HG03520 (cell line): Measurements from ENCODE around the gene ZNF521.

Experiments
- ATAC-seq: cut with Tn5 transposase; IDR thresholded peaks from one replicate; pipeline ENCODE4 v1.9.1; 2021; ENCODE audit warnings: mild to moderate bottlenecking, moderate library complexity; ENCODE audit not compliant: unreplicated experiment

The ZNF521 gene

GRCh38 chr18:25133879-25134278 lies 218.1 kb downstream of the ZNF521 start:
- no peak for ATAC-seq

DNA sequence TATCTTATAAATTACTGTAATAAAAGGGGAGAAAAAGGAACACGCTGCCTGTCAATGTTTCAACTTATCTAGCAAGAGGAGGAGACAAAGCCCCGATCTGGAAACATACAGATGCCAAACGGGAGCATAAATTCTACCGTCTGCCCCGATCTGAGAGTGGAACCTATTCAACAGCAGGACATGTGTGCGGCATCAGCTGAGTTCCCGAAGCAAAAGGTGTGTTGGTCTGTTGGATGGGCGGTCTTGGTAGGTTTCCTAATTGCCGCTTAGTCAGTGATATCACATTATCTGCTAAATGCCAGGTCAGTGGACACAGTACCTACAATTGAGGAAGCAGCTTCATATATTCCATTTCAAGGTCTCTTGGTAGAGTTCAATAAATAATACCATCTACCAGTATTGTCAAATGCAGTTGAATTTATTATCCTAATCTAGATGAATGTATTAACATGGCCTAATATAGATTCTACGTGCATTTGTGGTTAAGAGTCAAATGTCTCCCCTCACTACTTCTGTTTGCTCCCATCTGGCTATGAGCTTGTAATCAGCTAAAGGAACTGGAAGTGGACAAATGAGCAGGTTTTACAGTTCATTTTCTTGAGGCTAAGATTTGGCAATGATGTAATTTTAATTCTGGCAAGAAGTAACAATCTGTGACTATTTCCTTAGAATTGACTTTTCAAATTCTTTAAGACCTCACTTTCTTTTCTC lies 219.0 kb downstream of the ZNF521 start:
- ATAC-seq = no peak

DNA sequence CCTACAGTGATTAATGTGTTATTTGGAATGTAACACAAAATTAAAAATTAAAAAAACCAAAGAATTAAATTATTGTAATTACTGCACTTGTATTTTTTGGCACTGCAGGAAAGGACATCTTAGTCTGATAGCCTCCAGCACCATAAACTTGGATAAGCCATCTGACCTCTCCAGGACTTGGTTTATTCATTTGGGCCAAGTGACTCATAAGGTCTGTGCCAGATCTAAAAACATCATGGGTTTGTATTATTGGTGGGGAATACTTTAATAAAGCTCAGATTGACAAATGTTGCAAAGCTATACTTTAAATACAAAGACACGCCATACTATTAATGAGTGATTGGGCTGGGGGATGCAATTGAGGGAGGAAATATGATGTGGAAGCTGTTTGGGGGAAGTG lies 225.2 kb downstream of the ZNF521 start:
- no peak for ATAC-seq

- ATAC-seq = no peak
Measured at GRCh38 chr18:25125680-25126079, 226.3 kb downstream of the ZNF521 start.

DNA sequence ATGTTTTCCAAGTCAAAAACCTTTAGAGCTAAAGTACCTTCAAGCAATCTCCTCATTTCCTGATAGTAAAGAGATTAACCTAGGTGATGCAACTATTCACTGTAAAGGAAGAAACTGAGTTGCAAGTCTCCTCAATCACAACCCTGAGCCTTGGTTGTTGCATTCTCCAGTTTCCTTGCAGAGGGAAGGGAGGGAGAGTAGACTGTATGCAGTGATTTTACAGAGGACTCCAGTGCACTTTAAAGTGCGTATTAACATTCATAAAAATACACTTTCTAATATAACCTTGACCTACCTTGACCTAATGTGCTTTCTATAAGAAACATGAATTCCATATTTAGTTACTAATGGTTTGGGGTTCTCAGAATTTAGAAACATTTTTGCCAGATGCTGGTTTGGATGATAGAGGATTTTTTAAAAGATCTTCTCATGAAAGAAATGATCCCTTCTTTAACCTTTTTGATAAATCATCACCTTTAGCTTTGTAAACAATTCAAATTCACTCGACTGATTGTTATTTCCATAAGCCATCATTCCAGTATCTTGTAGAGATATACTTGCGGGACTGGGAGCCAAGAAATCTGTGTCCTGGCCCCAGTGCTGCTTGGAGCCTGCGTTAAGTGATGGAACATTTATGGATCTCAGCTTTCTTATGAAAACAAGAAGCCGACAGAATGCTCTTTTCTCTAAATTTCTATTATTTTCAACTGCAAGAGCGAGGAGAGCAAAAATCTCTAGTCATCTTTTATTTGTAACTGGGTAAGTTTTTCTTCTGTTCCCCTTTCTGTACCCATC lies 228.3 kb downstream of the ZNF521 start:
- ATAC-seq = no peak

GRCh38 chr18:25121442-25121841 lies 230.5 kb downstream of the ZNF521 start:
- no peak for ATAC-seq

GRCh38 chr18:25113566-25113965 lies 238.4 kb downstream of the ZNF521 start:
- ATAC-seq = no peak

- ATAC-seq = no peak
Measured at GRCh38 chr18:25112821-25113434, 239.0 kb downstream of the ZNF521 start.

GRCh38 chr18:25111377-25112288 lies 240.3 kb downstream of the ZNF521 start:
- no peak for ATAC-seq

- ATAC-seq = no peak
Measured at GRCh38 chr18:25109484-25109883, 242.5 kb downstream of the ZNF521 start.

DNA sequence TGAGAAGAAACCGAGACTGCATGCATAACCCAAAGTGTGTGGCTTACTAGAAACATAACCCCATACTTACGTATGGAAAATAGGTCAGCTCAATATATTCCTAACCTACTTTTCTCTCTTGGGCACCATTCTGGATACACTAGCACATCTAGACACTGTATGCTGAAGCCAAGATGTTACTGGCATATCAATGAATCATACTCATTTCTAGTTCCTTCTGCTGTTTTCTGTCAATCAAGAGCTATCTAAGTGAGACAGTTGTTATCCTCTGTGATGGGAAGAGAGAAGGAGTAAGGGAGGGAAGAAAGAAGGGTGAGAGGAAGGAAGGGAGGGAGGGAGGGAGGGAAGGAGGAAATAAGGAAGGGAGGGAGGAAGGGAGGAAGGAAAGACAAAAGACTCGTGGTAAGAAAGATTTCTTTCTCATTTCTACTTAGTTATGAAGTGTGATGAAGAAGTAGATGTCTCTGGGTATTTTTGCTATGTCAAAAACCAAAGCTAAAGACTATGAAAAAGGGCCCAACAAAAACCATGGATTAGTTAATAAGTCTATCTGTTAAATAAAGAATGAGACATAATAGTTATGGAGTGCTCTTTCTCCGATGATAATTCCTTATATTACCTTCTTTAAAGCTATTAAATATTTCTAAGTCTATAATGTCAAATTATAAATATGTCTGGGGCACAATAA lies 248.4 kb downstream of the ZNF521 start:
- no peak for ATAC-seq

GRCh38 chr18:25102662-25103061 lies 249.3 kb downstream of the ZNF521 start:
- no peak for ATAC-seq

DNA sequence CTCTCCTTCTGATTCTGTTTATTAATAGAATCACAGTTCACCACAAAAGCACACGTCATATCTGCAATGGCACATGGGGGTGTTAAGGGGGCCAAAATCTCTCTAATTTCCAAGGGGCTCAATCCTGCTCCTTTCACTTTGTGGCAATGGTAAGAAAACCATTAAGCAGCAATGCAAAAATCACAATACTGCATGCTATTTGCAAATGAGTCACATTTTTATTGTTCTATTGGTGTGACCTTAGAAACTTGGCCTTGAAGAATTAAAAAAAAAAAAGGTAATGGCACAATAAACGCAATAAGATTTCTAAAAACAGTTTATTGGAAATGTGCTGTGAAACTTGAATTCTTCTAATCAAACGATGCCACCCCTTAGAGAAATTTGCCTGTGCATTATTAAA lies 251.5 kb downstream of the ZNF521 start:
- ATAC-seq = no peak

DNA sequence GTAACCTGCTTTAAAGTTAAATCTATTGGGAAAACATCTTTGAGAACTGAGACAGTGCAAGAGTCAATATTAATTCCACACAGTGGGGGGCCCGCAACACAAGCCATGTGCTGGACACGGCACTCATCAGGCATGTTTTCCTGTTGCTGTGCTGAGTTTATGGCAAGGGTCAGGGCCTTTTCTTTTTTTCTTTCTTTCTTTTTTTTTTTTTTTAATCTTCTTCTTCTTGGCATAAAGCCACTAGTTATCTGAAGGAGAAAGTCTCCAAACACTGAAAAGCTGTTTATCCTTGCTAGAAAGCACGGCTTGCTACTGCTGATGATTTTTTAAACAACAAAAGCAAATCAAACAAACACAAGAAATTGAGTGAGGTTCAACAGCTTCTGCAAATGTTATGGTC lies 252.1 kb downstream of the ZNF521 start:
- no peak for ATAC-seq

- no peak for ATAC-seq
Measured at GRCh38 chr18:25097569-25098056, 254.4 kb downstream of the ZNF521 start.

DNA sequence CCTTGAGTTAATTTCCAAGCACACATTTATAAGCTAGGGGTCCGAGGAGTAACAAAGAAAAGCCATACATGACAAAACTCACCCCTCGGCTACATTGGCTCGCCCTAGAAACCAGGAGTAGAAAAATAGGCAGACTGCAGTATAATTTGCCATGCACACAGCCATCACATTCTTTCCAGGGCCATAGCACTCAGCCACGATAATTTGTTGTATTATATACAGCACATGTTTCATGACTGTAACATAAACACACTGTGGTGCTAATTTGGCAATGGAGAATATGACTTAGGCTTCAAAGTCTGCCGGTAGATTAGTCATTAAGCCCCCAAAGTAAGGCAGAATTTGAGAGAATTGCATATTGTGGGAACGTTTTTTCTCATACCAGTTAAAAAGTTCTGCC lies 254.9 kb downstream of the ZNF521 start:
- no peak for ATAC-seq

DNA sequence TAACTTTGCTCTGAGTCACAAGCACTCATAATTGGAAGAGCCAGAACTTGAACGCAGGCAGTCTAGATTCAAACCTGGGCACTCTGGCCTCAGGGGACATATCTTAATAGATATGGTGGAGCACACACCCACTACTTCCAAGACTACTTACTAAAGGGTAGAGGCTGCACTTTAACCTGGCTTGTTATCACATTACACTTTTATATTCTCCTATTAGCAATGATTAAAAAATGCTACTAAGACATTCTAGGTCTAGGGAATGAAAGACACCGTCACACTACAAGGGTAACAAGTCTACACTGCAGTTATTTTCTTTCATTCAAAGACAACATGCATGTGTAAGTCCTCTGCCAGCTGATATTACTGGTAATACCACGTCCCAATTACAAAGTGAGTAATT lies 258.8 kb downstream of the ZNF521 start:
- ATAC-seq = no peak

- ATAC-seq = no peak
Measured at GRCh38 chr18:25089470-25089869, 262.5 kb downstream of the ZNF521 start.

DNA sequence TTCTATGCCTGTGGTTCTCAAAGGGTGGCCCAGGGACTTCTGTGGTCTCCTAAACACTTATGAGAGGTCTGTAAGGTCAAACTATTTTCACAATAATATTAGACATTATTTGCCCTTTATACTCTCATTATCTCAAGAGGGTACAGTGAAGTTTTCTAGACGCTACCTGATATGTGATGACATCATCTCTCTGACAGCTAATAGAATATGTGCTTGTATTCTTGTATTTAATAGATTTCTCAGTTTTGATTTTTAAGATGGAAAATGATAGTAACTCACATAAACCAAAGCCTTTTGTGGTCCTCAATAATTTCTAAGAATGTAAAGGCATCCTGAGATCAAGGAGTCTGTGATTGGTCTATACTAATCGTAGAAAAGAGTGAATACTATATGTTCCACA lies 265.1 kb downstream of the ZNF521 start:
- ATAC-seq = no peak

GRCh38 chr18:25081001-25081400 lies 271.0 kb downstream of the ZNF521 start:
- ATAC-seq = no peak
